ENCODE measurements around the gene CDCP1. TPM values are rescaled to one million over a fixed set of nuclear protein-coding genes. Genes with fewer than 3 reads are reported as not detected.
"Not testable (repeated sequence)": the region's sequence is repeated elsewhere in the genome, so short reads cannot be mapped to it uniquely, and the experiment has no call there.

The CDCP1 gene
- total RNA-seq, 1 experiment from 2014 or later, result 0.78 TPM

DNA sequence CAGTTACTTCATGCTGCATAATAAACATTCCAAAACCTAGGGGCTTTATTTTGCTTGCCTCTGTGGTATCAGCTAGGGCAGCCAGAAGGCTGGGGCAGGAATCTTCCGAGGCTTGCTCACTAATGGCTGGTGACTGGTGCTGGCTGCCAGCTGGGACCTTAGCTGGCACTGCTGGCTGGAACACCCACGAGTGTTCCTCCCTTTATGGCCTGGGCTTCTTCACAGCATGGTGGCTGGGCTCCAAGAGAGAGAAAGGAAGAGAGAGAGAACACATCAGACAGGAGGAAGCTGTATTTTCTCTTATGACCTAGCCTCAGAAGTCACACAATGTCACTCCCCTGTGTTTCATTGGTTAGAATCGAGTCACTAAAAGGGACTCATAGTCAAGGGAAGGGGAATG, 23.9 kb upstream of the CDCP1 start:
- no peak for DNase-seq (ENCODE audit: low spot score)

DNA sequence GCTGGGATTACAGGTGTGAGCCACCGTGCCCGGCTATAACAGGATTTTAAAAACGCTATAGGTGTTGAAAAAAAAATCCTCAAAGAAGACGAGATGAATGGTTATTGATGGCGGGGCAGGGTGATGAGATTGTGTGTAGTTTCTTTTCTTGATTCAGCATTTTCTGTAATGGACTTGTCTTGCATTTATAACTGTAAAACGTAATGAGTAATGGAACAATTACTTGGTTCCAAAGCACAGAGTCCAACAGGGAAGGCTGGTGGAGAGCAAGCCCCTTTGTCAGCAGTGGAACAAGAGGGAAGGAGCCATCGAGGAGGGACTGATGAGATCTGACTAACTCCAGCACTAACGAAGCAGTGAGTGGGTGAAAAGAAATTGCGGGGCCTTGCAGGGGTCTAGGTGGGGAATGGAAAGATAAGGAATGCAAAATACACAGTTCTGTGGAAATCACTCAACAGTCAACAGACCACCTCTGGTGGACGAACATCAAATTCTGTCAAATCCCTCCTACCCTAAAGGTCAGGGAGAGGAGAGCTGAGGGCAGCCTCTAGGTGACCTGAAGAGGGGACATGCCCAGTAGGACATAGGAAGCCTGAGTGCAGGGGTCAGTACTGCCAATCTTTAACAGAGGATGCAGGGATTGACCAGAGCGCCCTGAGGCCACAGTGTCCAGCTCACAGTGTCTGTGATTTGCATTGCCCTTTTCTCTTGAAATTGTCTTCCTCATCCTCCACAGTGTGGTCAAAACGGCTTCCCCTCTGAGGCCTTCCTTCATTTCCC, 23.1 kb upstream of the CDCP1 start:
- no peak for DNase-seq (ENCODE audit: low spot score)

DNA sequence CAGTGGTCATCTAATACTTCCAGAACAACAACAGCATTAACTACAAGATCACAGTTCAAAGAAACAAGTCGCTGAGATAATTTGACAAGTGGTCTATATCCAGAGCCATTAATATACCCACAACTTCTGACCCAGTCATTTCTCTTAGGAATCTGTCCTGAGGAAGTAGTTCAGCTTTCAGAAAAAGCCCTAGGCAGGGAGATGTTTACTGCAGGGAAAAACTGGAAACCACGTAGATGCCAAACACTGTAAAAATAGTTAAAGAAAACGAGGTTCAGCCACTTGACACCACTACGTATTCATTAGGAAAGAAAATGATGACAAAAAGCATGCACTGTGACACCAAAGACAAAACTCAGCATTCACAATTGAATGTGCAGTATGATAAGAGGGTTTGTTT, 22.3 kb upstream of the CDCP1 start:
- no peak for DNase-seq (ENCODE audit: low spot score)

DNA sequence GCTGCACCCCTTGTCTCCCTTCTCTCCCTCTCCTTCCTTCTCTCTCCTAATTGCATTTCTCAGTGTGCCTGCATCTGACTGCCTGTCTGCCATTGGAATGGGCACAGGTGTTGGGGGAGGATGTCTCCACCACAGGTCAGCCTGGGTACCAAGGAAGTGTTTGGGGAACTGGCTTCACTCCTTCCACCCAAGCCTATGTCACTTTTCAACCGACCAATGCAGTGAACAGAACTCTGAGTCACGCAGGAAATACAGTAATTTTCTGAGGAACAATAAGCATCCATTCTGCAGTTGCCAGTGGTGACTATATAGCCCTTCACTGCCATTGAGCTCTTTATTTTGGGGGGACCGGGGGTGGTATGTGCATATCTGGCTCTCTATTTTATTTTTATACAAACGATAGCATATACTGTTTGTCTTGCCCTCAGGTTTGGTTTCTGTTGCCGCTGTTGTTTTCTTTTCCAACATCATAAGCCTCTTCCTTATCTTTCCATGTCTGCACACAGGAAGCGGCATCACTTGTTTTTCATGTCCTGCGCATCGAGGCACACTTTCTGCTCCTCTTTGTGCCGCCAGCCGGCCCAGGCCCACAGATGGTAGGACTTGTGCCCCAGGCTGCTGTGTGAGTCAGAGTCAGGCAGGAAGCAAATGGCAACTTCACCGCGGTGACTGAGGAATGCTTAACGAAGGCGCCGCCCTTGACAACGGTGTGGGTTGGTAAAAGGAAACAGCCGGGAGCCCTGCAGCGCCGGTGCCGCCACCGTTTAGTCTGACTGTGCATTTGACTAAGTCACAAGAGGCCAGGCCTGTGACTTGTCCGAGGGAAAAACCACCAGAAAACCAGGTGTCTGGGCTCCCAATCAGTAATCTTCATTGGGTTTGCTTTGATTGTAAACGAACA, 21.1 kb upstream of the CDCP1 start:
- DNase-seq (ENCODE audit: low spot score), result peak; percentile 98

DNA sequence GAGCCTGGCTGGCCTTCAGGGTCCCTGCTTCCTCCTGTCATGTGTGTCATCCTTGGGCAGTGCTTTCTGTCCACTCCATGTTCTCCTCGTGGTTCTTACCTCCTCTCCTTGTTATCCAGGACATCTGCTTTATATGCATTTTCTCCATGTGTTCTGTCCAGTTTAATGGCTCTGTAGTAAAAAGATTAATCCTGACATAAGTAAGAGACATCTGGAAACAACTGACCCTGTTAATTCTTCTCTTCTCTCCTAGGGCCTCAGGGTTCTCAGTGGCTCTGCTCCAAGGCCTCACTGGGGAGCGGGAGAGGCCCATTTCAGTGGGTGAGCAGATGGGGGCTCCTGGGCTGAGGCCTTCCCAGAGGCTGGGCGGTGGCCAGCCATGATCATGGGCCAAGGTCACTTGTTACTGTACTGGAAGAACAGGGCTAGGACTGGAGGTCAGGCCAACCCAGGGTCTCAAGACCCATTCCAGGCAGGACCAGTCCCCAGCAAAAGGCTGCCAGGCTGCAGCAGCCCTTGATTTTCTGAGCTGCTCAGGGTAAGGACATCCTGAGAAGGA, 20.2 kb upstream of the CDCP1 start:
- DNase-seq (ENCODE audit: low spot score), result no peak

DNA sequence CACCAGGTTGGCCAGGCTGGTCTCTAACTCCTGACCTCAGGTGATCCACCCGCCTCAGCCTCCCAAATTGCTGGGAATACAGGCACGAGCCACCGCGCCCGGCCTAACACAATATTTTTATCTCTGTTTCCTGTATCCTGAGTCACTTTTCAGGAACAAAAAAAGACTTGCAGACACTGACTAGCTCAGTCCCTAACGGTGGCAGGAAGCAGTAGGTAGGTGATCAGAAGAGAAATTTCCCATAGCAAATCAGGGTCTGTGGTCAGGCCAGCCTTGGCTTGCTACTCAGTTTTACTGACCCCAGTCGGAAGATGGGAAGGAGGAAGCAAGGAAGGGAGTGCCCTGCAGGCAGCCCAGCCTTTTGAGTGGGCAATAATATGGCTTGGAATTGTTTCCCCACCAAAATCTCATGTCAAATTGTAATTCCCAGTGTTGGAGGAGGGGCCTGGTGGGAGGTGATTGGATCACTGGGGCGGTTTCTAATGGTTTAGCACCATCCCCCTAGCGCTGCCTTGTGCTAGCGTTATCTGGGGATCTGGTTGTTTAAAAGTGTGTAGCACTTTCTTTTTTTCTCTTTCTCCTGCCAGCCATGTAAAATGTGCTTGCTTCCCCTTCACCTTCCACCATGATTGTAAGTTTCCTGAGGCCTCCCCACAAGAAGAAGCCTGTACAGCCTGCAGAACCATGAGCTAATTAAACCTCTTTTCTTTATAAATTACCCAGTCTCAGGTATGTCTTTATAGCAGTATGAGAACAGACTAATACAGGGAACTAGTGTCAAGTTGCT, 19.5 kb upstream of the CDCP1 start:
- peak; percentile 50 for DNase-seq (ENCODE audit: low spot score)

DNA sequence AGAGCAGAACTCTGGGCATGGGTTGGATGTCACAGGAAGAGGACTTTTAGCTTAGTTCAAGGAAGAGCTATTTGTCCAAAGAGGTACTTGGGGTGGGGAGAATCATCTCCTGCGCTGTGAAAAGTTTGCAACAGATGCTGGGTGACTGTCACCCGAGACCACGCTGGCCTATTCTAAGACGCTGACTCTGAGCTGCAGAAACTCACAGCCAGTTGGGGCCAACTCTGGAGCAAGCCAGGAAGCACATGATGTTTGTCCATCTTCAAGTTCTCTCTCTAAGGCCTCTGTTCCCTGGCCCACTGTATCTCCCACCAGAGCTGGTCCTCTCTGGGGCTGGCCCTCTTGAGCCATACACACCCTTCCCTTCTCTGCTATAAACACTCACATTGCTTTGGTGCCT, 17.9 kb upstream of the CDCP1 start:
- DNase-seq (ENCODE audit: low spot score), result no peak

DNA sequence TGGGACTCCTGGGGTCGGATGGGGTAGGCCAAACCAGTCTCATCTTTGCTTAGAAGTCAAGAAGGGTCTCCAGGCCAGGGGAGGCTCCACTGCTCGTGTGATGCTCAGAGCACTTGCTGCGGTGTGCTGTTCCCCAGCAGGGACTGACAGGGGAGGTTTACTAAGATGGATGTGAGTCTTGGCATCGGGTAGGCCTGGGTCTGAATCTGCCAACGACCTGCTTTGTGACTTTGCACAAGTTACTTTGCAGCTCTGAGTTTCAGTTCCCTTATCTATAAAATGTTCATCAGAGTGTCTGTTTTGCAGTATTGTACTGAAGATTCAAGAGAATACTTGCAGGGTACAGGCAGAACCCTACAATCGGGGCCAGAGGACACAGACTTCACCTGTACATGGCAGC, 17.3 kb upstream of the CDCP1 start:
- no peak for DNase-seq (ENCODE audit: low spot score)

DNA sequence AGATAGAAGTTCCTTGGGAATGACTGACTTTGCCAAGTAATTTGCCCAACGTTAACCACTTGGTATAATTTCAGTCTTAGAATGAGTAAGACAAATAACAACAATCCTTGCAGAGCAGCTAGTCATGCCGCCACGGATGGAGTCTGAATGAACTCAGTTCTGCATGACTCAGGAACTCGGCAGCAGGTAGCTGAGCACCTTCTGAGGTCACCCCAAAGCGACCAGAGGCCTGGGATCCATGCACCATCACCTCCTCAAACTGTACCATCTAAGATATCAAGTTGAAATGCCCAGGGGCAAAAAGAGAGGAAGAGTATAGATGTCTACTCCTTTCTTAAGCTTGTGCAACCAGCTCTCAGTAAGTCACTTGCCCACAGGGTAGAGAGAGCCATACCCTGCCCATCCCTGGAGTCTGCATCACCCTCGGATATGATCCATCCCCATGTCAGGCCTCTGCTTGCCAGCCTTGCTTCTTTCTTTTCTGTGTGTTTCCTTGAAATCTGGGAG, 8.5 kb upstream of the CDCP1 start:
- DNase-seq (ENCODE audit: low spot score), result peak; percentile 84

DNA sequence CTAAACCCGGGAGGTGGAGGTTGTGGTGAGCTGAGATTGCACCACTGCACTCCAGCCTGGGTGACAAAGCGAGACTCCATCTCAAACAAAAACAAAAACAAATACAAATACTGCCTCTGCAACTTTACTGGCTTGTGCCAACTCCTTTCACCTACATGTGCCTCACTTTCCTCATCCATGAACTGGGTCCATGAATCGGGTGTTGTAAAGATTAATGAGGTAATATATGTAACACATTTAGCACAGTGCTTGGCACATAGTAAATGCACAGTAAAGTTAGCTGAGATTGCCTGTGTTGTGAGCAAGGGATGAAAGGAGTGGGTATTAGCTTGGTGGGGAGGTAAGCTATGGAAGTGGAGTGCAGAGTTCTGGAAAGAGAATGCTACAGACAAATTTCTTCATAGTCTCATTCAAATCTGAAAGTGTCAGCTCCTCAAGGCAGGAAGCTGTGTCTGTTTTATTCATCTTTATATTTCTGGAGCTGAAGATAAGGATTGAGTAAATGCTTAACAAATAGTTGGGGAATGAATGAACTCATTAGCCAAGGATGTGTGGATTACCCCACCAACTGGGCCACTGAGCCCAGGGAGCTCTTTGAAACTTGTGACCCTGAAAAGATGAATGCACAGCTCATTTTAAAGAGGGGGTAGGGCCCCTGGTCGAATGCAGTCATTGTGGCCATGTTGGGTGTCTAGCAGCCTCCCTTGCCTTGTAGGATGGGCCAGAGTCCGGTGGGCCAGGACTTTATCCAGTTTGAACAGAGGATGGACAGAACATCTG, 7.7 kb upstream of the CDCP1 start:
- DNase-seq (ENCODE audit: low spot score), result peak; percentile 48

DNA sequence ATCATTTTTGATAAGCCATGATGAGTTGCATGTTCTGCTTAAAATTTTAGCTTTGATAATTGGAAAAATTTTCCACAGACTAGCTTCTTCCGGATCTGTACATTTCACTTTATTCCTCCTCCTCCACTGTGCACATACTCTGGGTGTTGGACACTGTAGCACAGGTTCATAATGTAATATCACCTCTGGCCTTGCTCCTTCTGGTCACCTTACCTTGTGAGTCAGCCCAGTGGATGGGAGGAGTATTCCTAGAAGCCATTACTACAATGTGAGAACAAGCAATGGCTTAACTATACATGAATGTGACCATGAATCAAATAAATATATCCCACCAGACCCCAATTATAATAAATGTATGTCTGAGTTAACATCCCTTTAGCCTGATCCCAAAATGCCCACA, 6.1 kb upstream of the CDCP1 start:
- no peak for DNase-seq (ENCODE audit: low spot score)

DNA sequence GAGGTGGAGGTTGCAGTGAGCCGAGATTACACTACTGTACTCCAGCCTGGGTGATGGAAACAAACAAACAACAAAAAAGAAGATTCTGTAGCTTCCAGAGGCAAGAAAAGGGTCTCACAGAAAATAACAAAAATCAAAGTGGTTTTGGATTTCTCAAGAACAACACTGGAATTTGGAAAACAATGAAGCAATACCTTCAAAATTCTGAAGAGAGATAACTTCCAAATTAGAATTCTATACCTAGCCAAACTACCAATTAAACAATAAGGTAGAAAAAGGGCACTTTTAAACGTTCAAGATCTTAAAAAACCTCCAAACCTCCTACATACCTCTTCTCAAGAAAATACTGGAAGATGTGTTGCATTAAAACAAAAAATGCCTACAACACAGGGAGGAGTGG, 4.9 kb upstream of the CDCP1 start:
- no peak for DNase-seq (ENCODE audit: low spot score)

DNA sequence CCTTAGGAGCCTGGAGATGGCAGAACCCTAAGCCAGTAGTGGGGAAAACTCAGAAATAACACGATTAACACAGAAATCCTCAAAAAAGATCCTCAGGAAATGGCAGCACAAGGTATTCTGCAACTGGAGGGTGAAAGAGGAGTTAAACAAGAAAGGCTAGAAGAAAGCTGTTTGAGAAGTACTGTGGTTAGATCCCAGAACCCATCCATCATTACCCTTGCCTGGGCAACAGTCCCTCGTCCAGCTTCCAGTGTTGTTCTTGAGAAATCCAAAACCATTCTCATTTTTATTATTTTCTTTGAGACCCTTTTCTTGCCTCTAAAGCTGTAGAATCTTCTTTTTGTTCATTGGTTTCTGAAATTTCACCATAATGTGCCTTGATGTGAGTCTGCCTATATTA, 2.7 kb upstream of the CDCP1 start:
- DNase-seq (ENCODE audit: low spot score), result no peak

DNA sequence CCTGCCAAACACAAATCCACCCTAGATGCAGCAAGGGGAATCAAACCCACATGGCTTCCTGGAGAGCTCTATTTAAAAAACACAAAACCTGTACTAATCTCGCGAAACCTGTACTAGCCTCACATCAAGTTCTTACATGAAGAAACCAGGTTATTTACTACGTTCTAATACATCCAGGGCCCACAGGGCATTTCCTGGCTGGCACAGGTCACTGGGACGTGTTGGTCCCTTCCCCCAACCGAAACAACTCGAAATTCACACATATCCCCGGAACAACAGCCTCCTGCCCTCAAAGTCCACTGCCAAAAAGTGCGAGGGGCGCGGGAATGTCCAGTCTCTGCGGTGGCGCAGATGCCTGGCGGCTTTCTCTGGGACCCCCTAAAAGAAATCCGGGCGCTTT, 955 bp downstream of the CDCP1 start:
- DNase-seq (ENCODE audit: low spot score), result no peak

DNA sequence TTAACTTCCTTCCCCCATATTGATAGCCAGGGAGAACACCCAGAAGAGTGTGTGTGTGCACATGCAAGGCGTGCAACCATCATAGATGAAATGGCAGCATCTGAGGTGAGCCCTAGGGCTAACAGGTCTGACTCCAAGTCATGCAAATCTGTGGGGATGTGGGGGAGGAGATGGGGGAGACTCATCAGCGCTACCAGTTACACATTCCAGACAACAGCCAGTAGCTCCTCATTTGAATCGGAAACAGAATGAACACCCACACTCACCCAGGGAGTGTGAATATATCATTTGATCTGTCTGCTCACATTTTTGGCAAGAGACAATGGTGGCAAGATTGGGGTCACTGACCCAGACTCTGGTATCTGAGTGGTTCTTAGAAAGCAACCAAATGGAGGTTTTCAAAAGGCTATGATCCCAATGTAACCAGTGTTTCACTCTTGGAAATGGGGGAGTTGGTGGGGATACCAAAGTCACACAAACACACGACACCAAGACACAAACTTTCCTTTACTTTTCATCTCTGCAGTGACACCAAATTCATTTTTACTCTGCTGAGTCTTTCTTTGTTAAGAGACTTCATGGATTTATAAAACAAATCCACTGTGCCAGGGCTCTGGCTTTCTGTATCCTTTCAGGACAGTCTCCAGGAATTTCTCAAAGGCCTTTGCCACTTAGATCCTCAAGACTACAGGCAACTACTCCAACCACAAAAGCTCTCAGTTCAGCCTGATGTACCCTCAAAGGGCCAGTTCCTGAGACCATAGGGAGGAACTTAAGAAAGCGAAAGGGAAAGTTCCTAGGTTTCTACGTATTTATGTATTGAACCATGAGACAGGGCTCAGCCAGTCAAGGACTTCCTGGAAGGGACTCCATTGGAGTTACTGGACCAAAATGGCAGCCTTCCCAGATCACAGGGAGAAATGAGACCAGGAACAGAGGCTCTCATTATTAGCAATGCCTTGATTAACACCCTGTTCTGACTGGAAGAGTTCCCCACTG, 2.2 kb downstream of the CDCP1 start:
- no peak for DNase-seq (ENCODE audit: low spot score)

DNA sequence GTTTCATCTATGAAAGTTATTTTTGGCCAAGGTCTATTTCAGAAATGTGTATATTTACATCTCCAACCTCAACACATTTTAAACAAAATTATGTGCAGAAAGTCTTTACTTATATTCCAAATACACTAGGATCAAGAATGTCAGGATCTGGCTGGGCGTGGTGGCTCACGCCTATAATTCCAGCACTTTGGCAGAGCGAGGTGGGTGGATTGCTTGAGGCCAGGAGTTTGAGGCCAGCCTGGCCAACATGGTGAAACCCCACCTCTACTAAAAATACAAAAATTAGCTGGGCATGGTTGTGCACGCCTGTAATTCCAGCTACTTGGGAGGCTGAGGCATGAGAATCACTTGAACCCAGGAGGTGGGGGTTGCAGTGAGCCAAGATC, 5.4 kb downstream of the CDCP1 start:
- not testable (repeated sequence) for DNase-seq (ENCODE audit: low spot score)

DNA sequence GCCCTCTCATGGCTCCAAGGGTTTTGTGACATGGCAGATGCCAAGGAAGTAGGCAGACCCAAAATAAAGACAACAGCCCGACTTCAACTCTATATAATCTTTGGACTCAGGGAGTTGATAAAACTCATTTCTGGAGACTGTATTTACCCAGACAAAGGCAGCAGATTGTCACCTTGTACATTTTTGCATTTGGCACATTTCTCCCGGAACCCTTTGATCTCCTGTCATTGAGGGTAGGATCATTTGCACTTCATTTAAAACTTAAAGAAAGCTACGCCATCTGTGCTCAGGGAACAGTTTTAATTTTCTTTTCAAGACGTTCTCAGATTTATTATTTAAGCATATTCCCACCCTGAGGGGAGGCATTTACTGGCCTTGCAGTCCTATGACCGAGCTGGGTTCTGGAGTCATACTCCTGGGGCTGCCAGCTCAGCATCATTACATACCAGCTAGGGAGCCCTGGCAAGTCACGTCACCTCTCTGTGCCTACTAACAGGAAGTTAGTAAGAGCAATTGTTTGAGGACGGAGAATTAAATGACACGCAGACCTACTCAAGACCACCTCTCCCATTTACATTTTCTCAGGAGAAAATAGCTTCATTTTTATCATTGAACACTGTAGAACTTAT, 5.9 kb downstream of the CDCP1 start:
- DNase-seq (ENCODE audit: low spot score), result peak; percentile 54

DNA sequence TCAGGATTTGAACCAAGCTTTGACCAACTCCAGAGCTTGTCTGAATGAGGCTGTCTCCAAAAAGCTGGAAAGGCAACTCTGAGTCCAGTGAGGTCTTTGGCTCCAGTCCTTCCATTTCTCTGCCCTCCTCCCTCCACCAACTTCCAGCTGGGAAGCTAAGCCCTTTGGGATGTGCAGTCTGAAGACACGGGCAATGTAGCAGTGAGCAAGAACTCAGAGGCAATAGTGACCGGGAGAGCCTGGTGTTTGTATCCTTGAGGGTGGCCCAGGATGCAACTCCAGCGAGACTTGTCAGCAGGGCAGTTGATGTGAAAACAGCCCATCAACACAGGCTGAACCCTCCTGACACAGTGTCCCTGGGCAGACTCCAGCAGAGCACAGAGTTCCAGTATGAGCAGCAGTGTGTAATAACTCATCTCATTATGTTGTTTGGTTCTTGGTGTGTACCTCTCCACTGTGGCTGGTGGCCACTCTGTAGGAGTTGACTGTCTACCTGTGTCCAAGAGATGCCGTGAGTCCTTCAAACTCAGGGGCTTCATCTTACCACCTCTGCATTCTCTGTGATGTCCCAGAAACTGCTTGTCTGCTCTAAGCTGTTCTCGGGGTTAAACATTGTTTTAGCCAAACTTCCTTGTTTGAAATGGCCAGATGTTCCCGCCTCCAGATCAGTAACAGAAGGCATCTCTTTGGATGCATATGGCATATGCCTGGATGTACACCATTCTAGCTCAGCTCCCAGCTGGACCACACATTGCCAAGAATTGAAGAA, 6.6 kb downstream of the CDCP1 start:
- no peak for DNase-seq (ENCODE audit: low spot score)
